ENCODE data around the gene VPS36.
"Not testable (repeated sequence)": the region's sequence is repeated elsewhere in the genome, so short reads cannot be mapped to it uniquely, and the experiment has no call there.

DNA sequence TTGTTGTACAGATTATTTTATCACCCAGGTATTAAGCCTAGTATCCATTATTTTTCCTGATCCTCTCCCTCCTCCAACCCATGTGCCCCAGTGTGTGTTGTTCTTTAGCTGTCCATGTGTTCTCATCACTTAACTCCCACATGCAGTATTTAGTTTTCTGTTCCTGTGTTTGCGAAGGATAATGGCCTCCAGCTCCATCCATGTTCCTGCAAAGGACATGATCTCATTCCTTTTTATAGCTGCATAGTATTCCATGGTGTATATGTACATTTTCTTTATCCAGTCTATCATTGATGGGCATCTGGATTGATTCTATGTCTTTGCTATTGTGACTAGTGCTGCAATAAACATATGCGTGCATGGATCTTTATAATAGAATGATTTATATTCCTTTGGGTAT is 18.1 kb upstream of the VPS36 start:
- TF ChIP-seq EGR1 (conservative IDR thresholded peaks at IDR 0.05); SP2 (IDR thresholded peaks at IDR 0.05; ENCODE audit: extremely low read depth, low read depth, low read length, poor library complexity, severe bottlenecking); ZNF695 (CRISPR knock-in tag; IDR thresholded peaks at IDR 0.05); POLR2AphosphoS5 (IDR thresholded peaks at IDR 0.05; ENCODE audit: control insufficient read depth, insufficient read depth, low read depth, low read length); ZNF408 (CRISPR knock-in tag; IDR thresholded peaks at IDR 0.05; ENCODE audit: low read depth); POLR2A (conservative IDR thresholded peaks at IDR 0.05): not testable (repeated sequence)
- TF ChIP-seq, protein P1, sequence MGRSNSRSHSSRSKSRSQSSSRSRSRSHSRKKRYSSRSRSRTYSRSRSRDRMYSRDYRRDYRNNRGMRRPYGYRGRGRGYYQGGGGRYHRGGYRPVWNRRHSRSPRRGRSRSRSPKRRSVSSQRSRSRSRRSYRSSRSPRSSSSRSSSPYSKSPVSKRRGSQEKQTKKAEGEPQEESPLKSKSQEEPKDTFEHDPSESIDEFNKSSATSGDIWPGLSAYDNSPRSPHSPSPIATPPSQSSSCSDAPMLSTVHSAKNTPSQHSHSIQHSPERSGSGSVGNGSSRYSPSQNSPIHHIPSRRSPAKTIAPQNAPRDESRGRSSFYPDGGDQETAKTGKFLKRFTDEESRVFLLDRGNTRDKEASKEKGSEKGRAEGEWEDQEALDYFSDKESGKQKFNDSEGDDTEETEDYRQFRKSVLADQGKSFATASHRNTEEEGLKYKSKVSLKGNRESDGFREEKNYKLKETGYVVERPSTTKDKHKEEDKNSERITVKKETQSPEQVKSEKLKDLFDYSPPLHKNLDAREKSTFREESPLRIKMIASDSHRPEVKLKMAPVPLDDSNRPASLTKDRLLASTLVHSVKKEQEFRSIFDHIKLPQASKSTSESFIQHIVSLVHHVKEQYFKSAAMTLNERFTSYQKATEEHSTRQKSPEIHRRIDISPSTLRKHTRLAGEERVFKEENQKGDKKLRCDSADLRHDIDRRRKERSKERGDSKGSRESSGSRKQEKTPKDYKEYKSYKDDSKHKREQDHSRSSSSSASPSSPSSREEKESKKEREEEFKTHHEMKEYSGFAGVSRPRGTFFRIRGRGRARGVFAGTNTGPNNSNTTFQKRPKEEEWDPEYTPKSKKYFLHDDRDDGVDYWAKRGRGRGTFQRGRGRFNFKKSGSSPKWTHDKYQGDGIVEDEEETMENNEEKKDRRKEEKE (IDR thresholded peaks at IDR 0.05; ENCODE audit: borderline replicate concordance in 1 of 2, control insufficient read depth in 1 of 2, low read depth in 2 of 2, low read length in 1 of 2): not testable (repeated sequence)
- TF ChIP-seq, protein P2, sequence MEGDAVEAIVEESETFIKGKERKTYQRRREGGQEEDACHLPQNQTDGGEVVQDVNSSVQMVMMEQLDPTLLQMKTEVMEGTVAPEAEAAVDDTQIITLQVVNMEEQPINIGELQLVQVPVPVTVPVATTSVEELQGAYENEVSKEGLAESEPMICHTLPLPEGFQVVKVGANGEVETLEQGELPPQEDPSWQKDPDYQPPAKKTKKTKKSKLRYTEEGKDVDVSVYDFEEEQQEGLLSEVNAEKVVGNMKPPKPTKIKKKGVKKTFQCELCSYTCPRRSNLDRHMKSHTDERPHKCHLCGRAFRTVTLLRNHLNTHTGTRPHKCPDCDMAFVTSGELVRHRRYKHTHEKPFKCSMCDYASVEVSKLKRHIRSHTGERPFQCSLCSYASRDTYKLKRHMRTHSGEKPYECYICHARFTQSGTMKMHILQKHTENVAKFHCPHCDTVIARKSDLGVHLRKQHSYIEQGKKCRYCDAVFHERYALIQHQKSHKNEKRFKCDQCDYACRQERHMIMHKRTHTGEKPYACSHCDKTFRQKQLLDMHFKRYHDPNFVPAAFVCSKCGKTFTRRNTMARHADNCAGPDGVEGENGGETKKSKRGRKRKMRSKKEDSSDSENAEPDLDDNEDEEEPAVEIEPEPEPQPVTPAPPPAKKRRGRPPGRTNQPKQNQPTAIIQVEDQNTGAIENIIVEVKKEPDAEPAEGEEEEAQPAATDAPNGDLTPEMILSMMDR (IDR thresholded peaks at IDR 0.05 in 2 of 3, conservative IDR thresholded peaks at IDR 0.05 in 1 of 3; ENCODE audit: insufficient read depth in 2 of 3, low read depth in 1 of 3, low read length in 3 of 3): not testable (repeated sequence)
- TF ChIP-seq, protein P3, sequence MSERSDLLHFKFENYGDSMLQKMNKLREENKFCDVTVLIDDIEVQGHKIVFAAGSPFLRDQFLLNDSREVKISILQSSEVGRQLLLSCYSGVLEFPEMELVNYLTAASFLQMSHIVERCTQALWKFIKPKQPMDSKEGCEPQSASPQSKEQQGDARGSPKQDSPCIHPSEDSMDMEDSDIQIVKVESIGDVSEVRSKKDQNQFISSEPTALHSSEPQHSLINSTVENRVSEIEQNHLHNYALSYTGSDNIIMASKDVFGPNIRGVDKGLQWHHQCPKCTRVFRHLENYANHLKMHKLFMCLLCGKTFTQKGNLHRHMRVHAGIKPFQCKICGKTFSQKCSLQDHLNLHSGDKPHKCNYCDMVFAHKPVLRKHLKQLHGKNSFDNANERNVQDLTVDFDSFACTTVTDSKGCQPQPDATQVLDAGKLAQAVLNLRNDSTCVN (CRISPR knock-in tag; IDR thresholded peaks at IDR 0.05): not testable (repeated sequence)
